Fibroblast of lung (primary cell): ENCODE data around the gene CBFA2T3.

Experiments
- CTCF ChIP-seq, 2 donors: IDR thresholded peaks in 1 of 2; conservative IDR thresholded peaks in 1 of 2; 1 replicate in 1 of 2; 2 replicates in 1 of 2; pipeline ENCODE4 v1.5.1; 2011 to 2012; ENCODE audit warnings: low read length in 2 of 2, control low read depth in 1 of 2, inconsistent platforms in 1 of 2, low read depth in 1 of 2, mild to moderate bottlenecking in 1 of 2
- EZH2 ChIP-seq: IDR thresholded peaks from 2 replicates; pipeline ENCODE4 v1.5.1; 2012; ENCODE audit warnings: low read length, control low read depth, mild to moderate bottlenecking; ENCODE audit errors: missing control alignments

GRCh38 chr16:88846088-88846487, 130.9 kb downstream of the CBFA2T3 start:
- no peak for TF ChIP-seq CTCF (conservative IDR thresholded peaks at IDR 0.05 in 1 of 2, IDR thresholded peaks at IDR 0.05 in 1 of 2; ENCODE audit: low read depth in 1 of 2, low read length in 2 of 2)
- TF ChIP-seq EZH2, result no peak
